HepG2 (cell line): ENCODE results near the gene TCFL5. TPM values are rescaled to one million over a fixed set of nuclear protein-coding genes. Genes with fewer than 3 reads are reported as not detected.
A peak's percentile ranks its signal among the peaks of the same experiment; 100 is the strongest.

Experiments
- AGO1 ChIP-seq: fragments of 200-400 bp; formaldehyde crosslinking; IDR thresholded peaks from 2 replicates; pipeline ENCODE4 v1.6.1; 2017; ENCODE audit warnings: mild to moderate bottlenecking, low read depth, low read length, moderate library complexity; ENCODE audit not compliant: poor library complexity, severe bottlenecking
- DNMT1 ChIP-seq: sonication (generic); formaldehyde crosslinking; IDR thresholded peaks from 2 replicates; pipeline ENCODE4 v1.5.1; 2020; ENCODE audit warnings: mild to moderate bottlenecking, missing genetic modification reagents
- IKZF5 ChIP-seq: IDR thresholded peaks from 2 replicates; pipeline ENCODE4 v1.6.1; 2018; ENCODE audit warnings: missing genetic modification reagents, mild to moderate bottlenecking, missing compliant biosample characterization
- KMT2B ChIP-seq: IDR thresholded peaks from 2 replicates; pipeline ENCODE4 v1.6.1; 2016; ENCODE audit warnings: missing genetic modification reagents, missing compliant biosample characterization
- MIXL1 ChIP-seq: IDR thresholded peaks from 2 replicates; pipeline ENCODE4 v1.6.1; 2016
- MYPOP ChIP-seq: sonication (generic); formaldehyde crosslinking; IDR thresholded peaks from 2 replicates; pipeline ENCODE4 v1.8.1; 2023; ENCODE audit warnings: mild to moderate bottlenecking, moderate library complexity, missing genetic modification reagents
- PITX1 ChIP-seq: sonication (generic); formaldehyde crosslinking; IDR thresholded peaks from 2 replicates; pipeline ENCODE4 v1.5.1; 2020; ENCODE audit warnings: mild to moderate bottlenecking, missing genetic modification reagents
- TEF ChIP-seq: sonication (generic); formaldehyde crosslinking; IDR thresholded peaks from 2 replicates; pipeline ENCODE4 v1.5.0; 2020; ENCODE audit warnings: missing genetic modification reagents
- ZBTB7B ChIP-seq: sonication (generic); formaldehyde crosslinking; IDR thresholded peaks from 2 replicates; pipeline ENCODE4 v1.4.0; 2020; ENCODE audit warnings: missing genetic modification reagents
- ZNF225 ChIP-seq: sonication (generic); formaldehyde crosslinking; IDR thresholded peaks from 2 replicates; pipeline ENCODE4 v1.4.0; 2020; ENCODE audit warnings: mild to moderate bottlenecking, missing genetic modification reagents
- ZNF253 ChIP-seq: sonication (generic); formaldehyde crosslinking; IDR thresholded peaks from 2 replicates; pipeline ENCODE4 v1.8.0; 2022; ENCODE audit warnings: mild to moderate bottlenecking, missing genetic modification reagents, borderline replicate concordance
- ZNF275 ChIP-seq: sonication (generic); formaldehyde crosslinking; IDR thresholded peaks from 2 replicates; pipeline ENCODE4 v1.8.0; 2022; ENCODE audit warnings: missing genetic modification reagents, mild to moderate bottlenecking, inconsistent platforms, borderline replicate concordance
- polyA plus RNA-seq, 8 experiments: library from polyadenylated mRNA; depleted of rRNA in 3 of 8; stranded (reverse) in 7 of 8; unstranded in 1 of 8; fragments of >200 nt; fragmentation: Illumina TruSeq in 4 of 8; extraction: Trizol in 4 of 8; gene quantifications; 2 replicates each; pipeline versions ENCODE4 v1.2.1 to v1.2.3, GENCODE V29; 2011 to 2016; ENCODE audit warnings: low read depth in 4 of 8, missing spikeins in 1 of 8, mixed read lengths in 1 of 8; ENCODE audit not compliant: insufficient read depth in 1 of 8
- total RNA-seq, 5 experiments: library from RNA; depleted of rRNA; stranded (reverse); fragments of >200 nt; fragmentation: Illumina TruSeq; extraction: Trizol; gene quantifications; 2 replicates each; pipeline ENCODE4 v1.2.3, GENCODE V29; 2016; ENCODE audit warnings: low read depth in 1 of 5
- TF ChIP-seq, protein P1 (sequence below): sonication (generic); formaldehyde crosslinking; IDR thresholded peaks from 2 replicates; pipeline ENCODE4 v1.5.0; 2020; ENCODE audit warnings: mild to moderate bottlenecking, missing genetic modification reagents
- TF ChIP-seq, protein P2 (sequence below), 2 experiments: IDR thresholded peaks; 2 replicates each; pipeline ENCODE4 v1.6.1; 2011 to 2012; ENCODE audit warnings: low read length in 2 of 2, borderline replicate concordance in 1 of 2, low read depth in 1 of 2, mild to moderate bottlenecking in 1 of 2, moderate library complexity in 1 of 2
- TF ChIP-seq, protein P3 (sequence below): conservative IDR thresholded peaks from 2 replicates; pipeline ENCODE4 v1.6.1; 2018; ENCODE audit warnings: missing genetic modification reagents

Gene TCFL5
- total and polyA plus RNA-seq, 2 of the 13 experiments (the other 11 are each of a cell fraction or from before 2014, with no cell fraction given), result 14.8 to 20.0 TPM

DNA sequence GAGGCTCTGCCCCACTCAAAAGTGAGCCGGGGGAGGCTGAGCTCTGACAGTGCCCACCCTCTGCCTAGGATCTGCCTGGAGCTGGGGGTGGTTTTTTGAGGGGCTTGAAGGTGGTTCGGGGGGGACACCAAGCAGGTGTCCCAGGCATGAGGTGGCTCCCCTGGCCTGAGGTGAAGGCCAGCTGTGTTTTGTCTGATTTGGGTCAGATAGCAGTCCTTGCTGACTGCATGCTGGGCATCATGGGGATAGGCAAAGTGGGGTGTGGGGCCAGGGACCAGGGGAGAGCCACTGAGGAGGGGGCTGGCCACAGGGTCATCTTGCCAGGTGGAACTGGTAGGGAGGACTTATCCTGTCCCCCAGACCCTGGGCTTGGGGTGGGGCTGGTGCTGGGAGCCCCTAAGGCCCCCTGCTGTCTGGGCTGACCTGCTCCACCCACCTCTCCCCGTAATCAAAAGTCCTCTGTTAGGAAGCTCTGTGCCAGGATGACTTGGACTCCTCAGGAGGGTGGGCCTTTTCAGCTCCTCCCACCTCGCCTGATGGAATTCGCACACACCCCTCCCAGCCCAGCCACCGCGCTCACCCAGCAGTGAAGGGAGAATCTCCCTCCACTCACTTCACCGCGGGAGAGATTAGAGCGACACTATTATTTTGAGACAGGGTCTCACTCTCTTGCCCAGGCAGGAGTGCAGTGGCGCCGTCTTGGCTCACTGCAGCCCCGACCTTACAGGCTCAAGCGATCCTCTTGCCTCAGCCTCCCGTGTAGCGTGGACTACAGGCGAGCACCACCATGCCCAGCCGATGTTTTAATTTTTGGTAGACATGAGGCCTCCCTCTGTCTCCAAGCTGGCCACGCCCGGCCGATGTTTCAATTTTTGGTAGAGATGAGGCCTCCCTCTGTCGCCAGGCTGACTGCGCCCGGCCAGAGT, 46.3 kb downstream of the TCFL5 start (continued):
- no peak; the same call in 1 of the 2 replicates for TF ChIP-seq KMT2B (CRISPR knock-in tag)
- TF ChIP-seq, protein P1, sequence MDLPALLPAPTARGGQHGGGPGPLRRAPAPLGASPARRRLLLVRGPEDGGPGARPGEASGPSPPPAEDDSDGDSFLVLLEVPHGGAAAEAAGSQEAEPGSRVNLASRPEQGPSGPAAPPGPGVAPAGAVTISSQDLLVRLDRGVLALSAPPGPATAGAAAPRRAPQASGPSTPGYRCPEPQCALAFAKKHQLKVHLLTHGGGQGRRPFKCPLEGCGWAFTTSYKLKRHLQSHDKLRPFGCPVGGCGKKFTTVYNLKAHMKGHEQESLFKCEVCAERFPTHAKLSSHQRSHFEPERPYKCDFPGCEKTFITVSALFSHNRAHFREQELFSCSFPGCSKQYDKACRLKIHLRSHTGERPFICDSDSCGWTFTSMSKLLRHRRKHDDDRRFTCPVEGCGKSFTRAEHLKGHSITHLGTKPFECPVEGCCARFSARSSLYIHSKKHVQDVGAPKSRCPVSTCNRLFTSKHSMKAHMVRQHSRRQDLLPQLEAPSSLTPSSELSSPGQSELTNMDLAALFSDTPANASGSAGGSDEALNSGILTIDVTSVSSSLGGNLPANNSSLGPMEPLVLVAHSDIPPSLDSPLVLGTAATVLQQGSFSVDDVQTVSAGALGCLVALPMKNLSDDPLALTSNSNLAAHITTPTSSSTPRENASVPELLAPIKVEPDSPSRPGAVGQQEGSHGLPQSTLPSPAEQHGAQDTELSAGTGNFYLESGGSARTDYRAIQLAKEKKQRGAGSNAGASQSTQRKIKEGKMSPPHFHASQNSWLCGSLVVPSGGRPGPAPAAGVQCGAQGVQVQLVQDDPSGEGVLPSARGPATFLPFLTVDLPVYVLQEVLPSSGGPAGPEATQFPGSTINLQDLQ, result 0 out of 2 replicates have a peak, but pooled peaks have one; percentile 11
- no peak for TF ChIP-seq MIXL1 (CRISPR knock-in tag)
- no peak for TF ChIP-seq TEF (CRISPR knock-in tag)
- TF ChIP-seq DNMT1 (CRISPR knock-in tag), result 0 out of 2 replicates have a peak, but pooled peaks have one; percentile 35
- TF ChIP-seq ZBTB7B, result peak; percentile 62; the same call in 1 of the 2 replicates
- TF ChIP-seq ZNF225 (CRISPR knock-in tag), result no peak
- TF ChIP-seq, protein P2, sequence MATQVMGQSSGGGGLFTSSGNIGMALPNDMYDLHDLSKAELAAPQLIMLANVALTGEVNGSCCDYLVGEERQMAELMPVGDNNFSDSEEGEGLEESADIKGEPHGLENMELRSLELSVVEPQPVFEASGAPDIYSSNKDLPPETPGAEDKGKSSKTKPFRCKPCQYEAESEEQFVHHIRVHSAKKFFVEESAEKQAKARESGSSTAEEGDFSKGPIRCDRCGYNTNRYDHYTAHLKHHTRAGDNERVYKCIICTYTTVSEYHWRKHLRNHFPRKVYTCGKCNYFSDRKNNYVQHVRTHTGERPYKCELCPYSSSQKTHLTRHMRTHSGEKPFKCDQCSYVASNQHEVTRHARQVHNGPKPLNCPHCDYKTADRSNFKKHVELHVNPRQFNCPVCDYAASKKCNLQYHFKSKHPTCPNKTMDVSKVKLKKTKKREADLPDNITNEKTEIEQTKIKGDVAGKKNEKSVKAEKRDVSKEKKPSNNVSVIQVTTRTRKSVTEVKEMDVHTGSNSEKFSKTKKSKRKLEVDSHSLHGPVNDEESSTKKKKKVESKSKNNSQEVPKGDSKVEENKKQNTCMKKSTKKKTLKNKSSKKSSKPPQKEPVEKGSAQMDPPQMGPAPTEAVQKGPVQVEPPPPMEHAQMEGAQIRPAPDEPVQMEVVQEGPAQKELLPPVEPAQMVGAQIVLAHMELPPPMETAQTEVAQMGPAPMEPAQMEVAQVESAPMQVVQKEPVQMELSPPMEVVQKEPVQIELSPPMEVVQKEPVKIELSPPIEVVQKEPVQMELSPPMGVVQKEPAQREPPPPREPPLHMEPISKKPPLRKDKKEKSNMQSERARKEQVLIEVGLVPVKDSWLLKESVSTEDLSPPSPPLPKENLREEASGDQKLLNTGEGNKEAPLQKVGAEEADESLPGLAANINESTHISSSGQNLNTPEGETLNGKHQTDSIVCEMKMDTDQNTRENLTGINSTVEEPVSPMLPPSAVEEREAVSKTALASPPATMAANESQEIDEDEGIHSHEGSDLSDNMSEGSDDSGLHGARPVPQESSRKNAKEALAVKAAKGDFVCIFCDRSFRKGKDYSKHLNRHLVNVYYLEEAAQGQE (IDR thresholded peaks at IDR 0.05; ENCODE audit: borderline replicate concordance in 1 of 2, low read depth in 1 of 2, low read length in 2 of 2), result no peak
- TF ChIP-seq IKZF5 (CRISPR knock-in tag), result no peak; the same call in 1 of the 2 replicates
- TF ChIP-seq ZNF253, result no peak; the same call in 1 of the 2 replicates
- TF ChIP-seq MYPOP (CRISPR knock-in tag), result 0 out of 2 replicates have a peak, but pooled peaks have one; percentile 26
- no peak for TF ChIP-seq ZNF275 (CRISPR knock-in tag)
- TF ChIP-seq, protein P3, sequence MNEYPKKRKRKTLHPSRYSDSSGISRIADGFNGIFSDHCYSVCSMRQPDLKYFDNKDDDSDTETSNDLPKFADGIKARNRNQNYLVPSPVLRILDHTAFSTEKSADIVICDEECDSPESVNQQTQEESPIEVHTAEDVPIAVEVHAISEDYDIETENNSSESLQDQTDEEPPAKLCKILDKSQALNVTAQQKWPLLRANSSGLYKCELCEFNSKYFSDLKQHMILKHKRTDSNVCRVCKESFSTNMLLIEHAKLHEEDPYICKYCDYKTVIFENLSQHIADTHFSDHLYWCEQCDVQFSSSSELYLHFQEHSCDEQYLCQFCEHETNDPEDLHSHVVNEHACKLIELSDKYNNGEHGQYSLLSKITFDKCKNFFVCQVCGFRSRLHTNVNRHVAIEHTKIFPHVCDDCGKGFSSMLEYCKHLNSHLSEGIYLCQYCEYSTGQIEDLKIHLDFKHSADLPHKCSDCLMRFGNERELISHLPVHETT, result no peak
- no peak for TF ChIP-seq PITX1
- peak; percentile 80 for TF ChIP-seq AGO1
